RPMI8226 (cell line): ENCODE data around the gene QSOX2.
"Not testable (repeated sequence)": the region's sequence is repeated elsewhere in the genome, so short reads cannot be mapped to it uniquely, and the experiment has no call there.

Source experiments
- DNase-seq: peaks from one replicate; pipeline ENCODE4 v3.0.0-alpha.2; 2015

Gene QSOX2

GRCh38 chr9:136281421-136282271 lies 36.0 kb upstream of the QSOX2 start:
- peak; percentile 77 for DNase-seq

GRCh38 chr9:136280535-136281315 lies 35.1 kb upstream of the QSOX2 start:
- DNase-seq, result peak; percentile 51

GRCh38 chr9:136279471-136279870 lies 33.9 kb upstream of the QSOX2 start:
- DNase-seq, result no peak

- DNase-seq, result no peak
Measured at GRCh38 chr9:136278894-136279293, 33.3 kb upstream of the QSOX2 start.

GRCh38 chr9:136278221-136278620 lies 32.6 kb upstream of the QSOX2 start:
- no peak for DNase-seq

- DNase-seq, result no peak
Measured at GRCh38 chr9:136277746-136278145, 32.1 kb upstream of the QSOX2 start.

GRCh38 chr9:136276716-136277115 lies 31.1 kb upstream of the QSOX2 start:
- DNase-seq, result no peak

- no peak for DNase-seq
Measured at GRCh38 chr9:136275655-136276429, 30.2 kb upstream of the QSOX2 start.

GRCh38 chr9:136274786-136275654 lies 29.4 kb upstream of the QSOX2 start:
- no peak for DNase-seq

- no peak for DNase-seq
Measured at GRCh38 chr9:136273921-136274785, 28.5 kb upstream of the QSOX2 start.

GRCh38 chr9:136273244-136273865 lies 27.7 kb upstream of the QSOX2 start:
- DNase-seq, result no peak

- DNase-seq, result no peak
Measured at GRCh38 chr9:136270173-136270705, 24.6 kb upstream of the QSOX2 start.

- DNase-seq, result no peak
Measured at GRCh38 chr9:136268735-136269134, 23.1 kb upstream of the QSOX2 start.

GRCh38 chr9:136268318-136268717 lies 22.7 kb upstream of the QSOX2 start:
- DNase-seq, result no peak

GRCh38 chr9:136267261-136268111 lies 21.9 kb upstream of the QSOX2 start:
- DNase-seq, result peak; percentile 94

- not testable (repeated sequence) for DNase-seq
Measured at GRCh38 chr9:136266641-136267040, 21.0 kb upstream of the QSOX2 start.

- no peak for DNase-seq
Measured at GRCh38 chr9:136265561-136266355, 20.1 kb upstream of the QSOX2 start.
